Measurements from ENCODE around the gene UCN2. TPM values are rescaled to one million over a fixed set of nuclear protein-coding genes. Genes with fewer than 3 reads are reported as not detected.

UCN2 gene
- total and polyA plus RNA-seq, 2 donors from 2014 or later: not detected

- intact Hi-C loops (cut with DNase I): no loop called here
- TF ChIP-seq CTCF (IDR thresholded peaks at IDR 0.05; ENCODE audit: borderline replicate concordance, extremely low read depth, insufficient read depth): no peak
- Histone ChIP-seq H3K4me1 (ENCODE audit: control insufficient read depth in 2 of 3, insufficient read depth in 2 of 3, low read depth in 1 of 3, low read length in 3 of 3) (no peaks in the 10 kb centered on the region), H3K27me3 (ENCODE audit: control insufficient read depth, insufficient read depth, low read length) (no peaks in the 10 kb centered on the region), H3K4me3 (ENCODE audit: low read length in 3 of 3) (no peak overlapping the region), H3K9ac (ENCODE audit: low read length in 3 of 3) (no peak overlapping the region), H3K27ac (ENCODE audit: low read depth in 2 of 2, low read length in 2 of 2) (no peak overlapping the region), H3K36me3 (ENCODE audit: control insufficient read depth in 2 of 3, insufficient read depth in 3 of 3, low read length in 3 of 3) (no peaks in the 10 kb centered on the region), H3K9me3 (ENCODE audit: control insufficient read depth in 2 of 3, insufficient read depth in 1 of 3, low read length in 3 of 3) (no peaks in the 10 kb centered on the region)
- FAIRE-seq (no peak), DNase-seq (no peak)
Observed at GRCh38 chr3:48519277-48519643, 44.3 kb downstream of the UCN2 start.

GRCh38 chr3:48518638-48519276 lies 44.8 kb downstream of the UCN2 start:
- Histone ChIP-seq H3K9ac (ENCODE audit: low read length in 3 of 3) (no peak overlapping the region), H3K27ac (ENCODE audit: low read depth in 2 of 2, low read length in 2 of 2) (no peak overlapping the region), H3K36me3 (ENCODE audit: control insufficient read depth in 2 of 3, insufficient read depth in 3 of 3, low read length in 3 of 3) (no peaks in the 10 kb centered on the region), H3K4me1 (ENCODE audit: control insufficient read depth in 2 of 3, insufficient read depth in 2 of 3, low read depth in 1 of 3, low read length in 3 of 3) (no peaks in the 10 kb centered on the region), H3K9me3 (ENCODE audit: control insufficient read depth in 2 of 3, insufficient read depth in 1 of 3, low read length in 3 of 3) (no peaks in the 10 kb centered on the region), H3K4me3 (ENCODE audit: low read length in 3 of 3) (no peak overlapping the region), H3K27me3 (ENCODE audit: control insufficient read depth, insufficient read depth, low read length) (no peaks in the 10 kb centered on the region)
- intact Hi-C loops (cut with DNase I): no loop called here
- no peak for TF ChIP-seq CTCF (IDR thresholded peaks at IDR 0.05; ENCODE audit: borderline replicate concordance, extremely low read depth, insufficient read depth)
- FAIRE-seq: no peak
- no peak for DNase-seq

- DNase-seq: no peak
- intact Hi-C loops (cut with DNase I): no loop called here
- H3K4me3 ChIP-seq (ENCODE audit: low read length in 3 of 3): no peak overlapping the region
- no peaks in the 10 kb centered on the region for H3K27me3 ChIP-seq (ENCODE audit: control insufficient read depth, insufficient read depth, low read length)
- H3K9ac ChIP-seq (ENCODE audit: low read length in 3 of 3): no peak overlapping the region
- no peaks in the 10 kb centered on the region for H3K9me3 ChIP-seq (ENCODE audit: control insufficient read depth in 2 of 3, insufficient read depth in 1 of 3, low read length in 3 of 3)
- FAIRE-seq: no peak
- no peak overlapping the region for H3K27ac ChIP-seq (ENCODE audit: low read depth in 2 of 2, low read length in 2 of 2)
- H3K4me1 ChIP-seq (ENCODE audit: control insufficient read depth in 2 of 3, insufficient read depth in 2 of 3, low read depth in 1 of 3, low read length in 3 of 3): no peaks in the 10 kb centered on the region
- no peak for TF ChIP-seq CTCF (IDR thresholded peaks at IDR 0.05; ENCODE audit: borderline replicate concordance, extremely low read depth, insufficient read depth)
- H3K36me3 ChIP-seq (ENCODE audit: control insufficient read depth in 2 of 3, insufficient read depth in 3 of 3, low read length in 3 of 3): no peaks in the 10 kb centered on the region
Observed at GRCh38 chr3:48518069-48518468, 45.5 kb downstream of the UCN2 start.

- H3K9ac ChIP-seq (ENCODE audit: low read length in 3 of 3): no peak overlapping the region
- H3K4me3 ChIP-seq (ENCODE audit: low read length in 3 of 3): no peak overlapping the region
- no peaks in the 10 kb centered on the region for H3K9me3 ChIP-seq (ENCODE audit: control insufficient read depth in 2 of 3, insufficient read depth in 1 of 3, low read length in 3 of 3)
- H3K27me3 ChIP-seq (ENCODE audit: control insufficient read depth, insufficient read depth, low read length): no peaks in the 10 kb centered on the region
- TF ChIP-seq CTCF (IDR thresholded peaks at IDR 0.05; ENCODE audit: borderline replicate concordance, extremely low read depth, insufficient read depth): no peak
- H3K27ac ChIP-seq (ENCODE audit: low read depth in 2 of 2, low read length in 2 of 2): no peak overlapping the region
- FAIRE-seq: no peak
- intact Hi-C loops (cut with DNase I): no loop called here
- H3K36me3 ChIP-seq (ENCODE audit: control insufficient read depth in 2 of 3, insufficient read depth in 3 of 3, low read length in 3 of 3): no peaks in the 10 kb centered on the region
- H3K4me1 ChIP-seq (ENCODE audit: control insufficient read depth in 2 of 3, insufficient read depth in 2 of 3, low read depth in 1 of 3, low read length in 3 of 3): no peaks in the 10 kb centered on the region
- no peak for DNase-seq
Observed at GRCh38 chr3:48516571-48516970, 47.0 kb downstream of the UCN2 start.

Data from kidney (tissue), 14 donors.